ENCODE results near the gene FXYD7.

FXYD7 gene

GRCh38 chr19:35112995-35113688 is 29.9 kb upstream of the FXYD7 start:
- DNase-seq: no peak

- no peak for DNase-seq
Measured at GRCh38 chr19:35114353-35115176, 28.5 kb upstream of the FXYD7 start.

GRCh38 chr19:35115177-35115951 is 27.7 kb upstream of the FXYD7 start, which contains the start of gene FXYD3:
Gene FXYD3, plus strand, starts transcription at chr19:35115823. Its CDS starts 3,554 bp downstream, at chr19:35119377.
- DNase-seq: no peak

GRCh38 chr19:35116072-35116801 is 26.8 kb upstream of the FXYD7 start:
- DNase-seq: no peak

- DNase-seq: no peak
Measured at GRCh38 chr19:35117116-35117515, 25.9 kb upstream of the FXYD7 start.

GRCh38 chr19:35117799-35118198 is 25.3 kb upstream of the FXYD7 start:
- DNase-seq: no peak

- no peak for DNase-seq
Measured at GRCh38 chr19:35118268-35119020, 24.6 kb upstream of the FXYD7 start.

GRCh38 chr19:35119091-35119490 is 24.0 kb upstream of the FXYD7 start:
- no peak for DNase-seq

GRCh38 chr19:35119578-35120155 is 23.4 kb upstream of the FXYD7 start:
- no peak for DNase-seq

GRCh38 chr19:35120492-35120891 is 22.6 kb upstream of the FXYD7 start:
- peak; percentile 11 for DNase-seq

- no peak for DNase-seq
Measured at GRCh38 chr19:35120898-35121297, 22.2 kb upstream of the FXYD7 start.

- no peak for DNase-seq
Measured at GRCh38 chr19:35122687-35123551, 20.1 kb upstream of the FXYD7 start.

GRCh38 chr19:35123573-35123972 is 19.5 kb upstream of the FXYD7 start:
- DNase-seq: no peak

GRCh38 chr19:35124098-35125060 is 18.7 kb upstream of the FXYD7 start:
- peak; percentile 40 for DNase-seq

GRCh38 chr19:35125270-35125717 is 17.8 kb upstream of the FXYD7 start:
- no peak for DNase-seq

GRCh38 chr19:35125749-35126623 is 17.1 kb upstream of the FXYD7 start:
- DNase-seq: no peak

- DNase-seq: no peak
Measured at GRCh38 chr19:35126624-35126959, 16.5 kb upstream of the FXYD7 start.

GRCh38 chr19:35127871-35128270 is 15.2 kb upstream of the FXYD7 start:
- no peak for DNase-seq
